ENCODE results near the gene COG2.
"Not testable (repeated sequence)": the region's sequence is repeated elsewhere in the genome, so short reads cannot be mapped to it uniquely, and the experiment has no call there.

Gene COG2

GRCh38 chr1:230627767-230628166 is 14.5 kb upstream of the COG2 start:
- no peak for DNase-seq (ENCODE audit: low spot score)

DNA sequence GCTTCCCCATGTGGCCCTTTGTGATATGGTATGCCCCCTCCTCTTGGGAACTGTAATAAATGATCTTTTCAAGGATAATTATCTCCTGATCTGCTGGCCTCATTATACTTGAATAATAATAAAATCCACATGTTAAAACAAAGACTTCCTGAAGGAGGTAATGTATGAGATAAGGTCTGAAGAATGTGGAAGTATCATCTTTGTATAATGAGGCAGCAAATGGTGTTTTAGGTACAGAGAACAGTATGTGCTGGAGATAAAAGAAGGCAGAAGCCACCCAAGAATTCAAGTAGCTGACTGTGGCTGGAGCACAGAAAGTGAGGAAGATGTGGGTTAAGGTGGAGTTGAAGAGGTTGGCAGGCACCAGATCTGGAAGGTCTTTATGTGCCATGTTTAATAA is 12.8 kb upstream of the COG2 start:
- peak; percentile 56 for DNase-seq (ENCODE audit: low spot score)

DNA sequence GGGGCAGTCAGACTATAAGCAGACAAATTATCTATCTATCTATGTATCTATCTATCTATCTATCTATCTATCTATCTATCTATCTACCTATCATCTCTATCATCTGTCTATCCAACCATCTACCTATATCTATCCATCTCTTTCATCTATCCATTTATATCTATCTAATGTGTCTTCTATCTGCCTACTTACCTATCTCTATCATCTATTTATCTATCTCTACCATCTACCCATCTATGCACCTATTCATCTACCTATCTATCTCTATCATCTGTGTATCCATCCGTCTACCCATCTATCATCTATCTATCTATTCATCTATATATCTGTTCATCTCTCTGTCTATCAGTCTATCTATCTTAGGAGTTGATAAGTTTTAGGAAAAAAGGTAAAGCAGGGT is 10.8 kb upstream of the COG2 start:
- DNase-seq (ENCODE audit: low spot score): no peak

DNA sequence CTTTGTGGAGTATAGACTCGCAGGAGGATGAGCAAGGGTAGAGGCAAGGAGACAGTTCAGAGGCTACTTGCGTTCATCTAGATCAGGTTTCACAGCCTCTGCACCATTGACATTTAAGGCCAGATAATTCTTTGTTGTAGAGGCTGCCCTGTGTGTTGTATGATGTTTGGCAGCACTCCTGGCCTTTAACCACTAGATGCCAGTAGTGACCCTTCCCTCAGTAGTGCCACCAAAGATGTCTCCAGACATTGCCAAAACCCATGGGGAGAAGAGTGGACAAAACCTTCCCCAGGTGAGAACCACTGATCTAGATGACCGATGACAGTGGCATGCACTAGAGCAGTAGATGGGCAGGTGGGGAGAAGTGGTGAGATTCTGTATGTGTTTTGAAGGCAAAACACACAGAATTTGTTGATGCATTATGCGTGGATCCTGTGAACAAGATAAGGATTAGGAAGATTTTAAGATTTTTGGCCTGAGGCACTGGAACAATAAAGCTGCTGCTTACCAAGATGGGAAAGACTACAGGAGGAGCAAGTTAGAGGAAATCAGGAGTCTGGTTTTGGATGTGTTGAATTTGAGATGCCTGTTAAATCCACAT is 9.9 kb upstream of the COG2 start:
- DNase-seq (ENCODE audit: low spot score): peak; percentile 65

DNA sequence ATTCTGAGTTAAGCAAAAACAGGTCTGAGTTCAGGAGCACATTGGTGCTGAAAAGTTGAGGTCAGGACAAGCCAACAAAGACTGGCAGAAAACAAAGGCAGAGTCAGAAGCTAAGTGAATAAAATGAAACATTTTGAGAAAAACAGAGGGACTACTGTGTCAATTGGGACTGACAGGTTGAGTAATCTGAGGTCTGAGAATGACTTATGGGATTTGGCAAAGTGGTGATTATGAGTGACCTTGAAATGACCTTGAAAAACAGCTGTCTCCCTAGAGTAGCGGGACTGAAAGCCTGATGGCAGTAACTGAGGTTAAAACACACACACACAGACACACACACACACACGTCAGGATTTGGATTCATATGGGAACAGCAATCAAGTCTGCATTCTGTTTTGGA is 8.8 kb upstream of the COG2 start:
- DNase-seq (ENCODE audit: low spot score): no peak

DNA sequence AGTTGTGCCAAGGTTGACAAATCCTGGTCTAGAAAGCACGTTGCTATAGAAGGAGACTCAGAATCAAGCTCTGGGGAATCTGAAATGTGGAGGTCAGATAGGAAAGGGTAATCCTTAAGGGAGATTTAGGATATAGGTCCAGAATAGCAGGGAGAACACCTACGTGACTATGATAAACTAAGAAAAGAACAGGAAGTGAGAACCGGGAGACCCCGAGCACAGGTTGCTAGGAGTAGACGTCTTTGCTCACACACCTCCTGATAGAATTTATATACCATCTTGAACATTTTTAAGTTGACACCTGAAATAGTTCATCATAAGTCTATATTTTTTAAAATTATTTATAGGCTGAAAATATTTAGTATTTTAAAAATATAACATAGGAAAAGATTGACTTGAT is 7.9 kb upstream of the COG2 start:
- no peak for DNase-seq (ENCODE audit: low spot score)

- no peak for DNase-seq (ENCODE audit: low spot score)
These were observed 5.6 kb upstream of the COG2 start for GRCh38 chr1:230636575-230637148.

- DNase-seq (ENCODE audit: low spot score): no peak
These were observed 2.5 kb upstream of the COG2 start for GRCh38 chr1:230639714-230640209.

DNA sequence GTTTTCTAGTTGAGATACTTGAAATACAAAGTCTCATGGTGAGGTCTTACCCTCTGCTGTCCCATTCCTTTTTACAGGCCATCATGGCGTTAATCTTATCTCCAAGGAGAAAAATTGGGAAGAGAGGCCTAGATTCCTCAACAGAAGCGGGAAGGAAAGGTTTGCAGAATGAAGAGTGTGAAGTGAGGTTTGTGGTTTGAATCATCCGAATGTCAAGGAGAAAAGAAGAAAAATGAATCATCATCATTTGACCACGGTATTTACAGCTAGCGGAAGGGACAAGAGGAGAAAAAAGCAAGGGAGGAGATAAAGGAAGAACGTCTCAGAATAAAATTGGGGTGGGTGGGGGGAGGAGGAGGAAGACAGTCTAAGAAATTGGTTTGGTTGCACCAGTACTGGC is 935 bp upstream of the COG2 start:
- peak; percentile 76 for DNase-seq (ENCODE audit: low spot score)

DNA sequence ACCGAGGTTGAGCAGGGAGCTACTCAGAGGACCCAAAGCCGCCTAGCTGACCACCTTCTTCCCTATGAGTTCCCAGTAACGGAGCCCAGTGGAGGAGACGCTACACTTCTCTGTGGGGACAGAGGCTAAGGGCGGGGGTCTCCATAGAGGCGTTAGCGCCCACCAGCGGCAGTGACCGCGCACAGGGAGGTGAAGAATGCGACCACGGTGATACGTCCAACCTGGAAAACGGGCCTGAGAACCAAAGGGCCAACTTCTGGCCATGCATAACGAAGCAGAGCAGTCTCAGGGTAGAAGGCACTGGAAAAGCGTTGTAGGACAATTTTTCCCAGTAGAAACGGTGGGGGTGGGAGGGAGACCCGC is 400 bp upstream of the COG2 start:
- no peak for DNase-seq (ENCODE audit: low spot score)

DNA sequence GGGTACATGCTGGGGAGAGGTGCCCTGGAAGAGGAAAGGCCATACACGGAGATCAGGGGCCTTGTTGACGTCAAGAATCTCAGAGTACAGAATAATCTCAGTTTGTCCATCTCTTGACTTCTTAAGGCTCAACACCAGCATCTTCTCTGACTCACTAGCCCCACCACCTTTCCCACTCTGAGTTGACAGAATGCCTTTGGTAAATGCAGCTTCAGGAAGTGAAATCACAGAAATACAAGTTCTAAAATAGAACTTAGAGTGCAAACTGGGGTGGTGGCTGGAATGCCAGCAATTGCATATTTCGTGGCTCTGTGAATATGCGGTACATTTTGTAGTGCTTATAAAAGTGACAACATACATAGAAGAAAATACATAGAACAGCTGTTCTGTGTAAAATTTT is 1.6 kb downstream of the COG2 start:
- DNase-seq (ENCODE audit: low spot score): peak; percentile 60

DNA sequence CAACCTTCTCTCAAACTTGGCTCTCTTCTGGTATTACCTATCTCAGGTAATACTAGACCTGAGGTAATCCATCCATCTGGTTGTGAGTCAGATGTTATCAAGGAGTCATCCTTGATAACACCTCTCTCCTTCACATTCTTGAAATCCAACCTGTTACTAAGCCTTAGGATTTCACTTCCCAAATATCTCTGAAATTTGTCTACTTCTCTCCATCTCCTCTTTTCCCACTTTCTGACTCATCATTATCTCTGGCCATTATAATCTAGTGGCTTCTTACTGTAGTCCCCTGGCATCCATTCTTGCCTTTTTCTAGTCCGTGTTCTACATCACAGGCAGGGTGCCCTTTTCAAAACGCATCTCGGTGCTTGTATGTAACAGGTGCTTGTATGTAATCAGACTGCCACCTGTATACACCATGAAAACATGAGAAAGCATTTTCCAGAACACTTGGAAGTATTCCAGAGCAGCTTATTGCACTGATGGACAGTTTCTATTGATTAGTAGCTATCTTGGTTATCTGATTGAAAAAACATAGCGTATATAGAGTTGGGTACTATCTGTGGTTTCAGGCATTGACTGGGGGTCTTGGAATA is 4.5 kb downstream of the COG2 start:
- no peak for DNase-seq (ENCODE audit: low spot score)

DNA sequence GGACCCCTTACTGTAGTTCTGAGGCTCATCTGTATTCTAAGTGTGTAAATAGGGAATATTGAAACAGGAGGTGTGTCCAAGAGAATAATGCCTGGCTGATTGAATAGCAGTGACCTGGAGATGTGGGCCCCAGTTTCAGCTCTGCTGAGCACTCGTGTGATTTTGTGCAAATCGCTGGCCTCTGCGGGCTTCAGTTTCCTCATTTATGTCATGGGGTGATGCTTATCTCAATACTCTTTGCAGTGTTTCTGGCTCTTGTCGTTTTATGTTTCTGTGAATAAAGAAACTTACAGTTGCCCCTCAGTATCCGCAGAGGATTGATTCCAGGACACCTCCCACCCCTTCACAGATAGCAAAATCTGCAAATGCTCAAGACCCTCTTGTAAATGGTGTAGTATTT is 5.0 kb downstream of the COG2 start:
- no peak for DNase-seq (ENCODE audit: low spot score)

DNA sequence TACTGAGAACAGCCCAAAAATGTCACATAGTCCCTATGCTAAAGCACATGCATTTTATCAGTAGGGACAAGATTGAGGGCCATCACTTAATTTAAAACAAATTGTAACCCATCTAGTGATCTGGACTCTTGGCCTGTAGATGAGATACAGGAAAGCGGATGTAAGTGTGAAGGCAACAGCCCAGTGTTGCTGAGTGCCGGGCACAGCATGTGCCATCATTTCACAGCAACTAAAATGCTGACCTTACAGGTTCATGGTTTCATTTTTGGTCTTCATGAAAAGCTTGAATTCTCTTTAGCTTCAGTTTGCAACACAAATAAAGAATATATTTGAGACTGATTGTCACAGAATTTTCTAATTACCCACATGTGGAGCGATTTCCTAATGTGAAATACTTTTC is 5.8 kb downstream of the COG2 start:
- no peak for DNase-seq (ENCODE audit: low spot score)

GRCh38 chr1:230650300-230650699 is 8.0 kb downstream of the COG2 start:
- DNase-seq (ENCODE audit: low spot score): no peak

DNA sequence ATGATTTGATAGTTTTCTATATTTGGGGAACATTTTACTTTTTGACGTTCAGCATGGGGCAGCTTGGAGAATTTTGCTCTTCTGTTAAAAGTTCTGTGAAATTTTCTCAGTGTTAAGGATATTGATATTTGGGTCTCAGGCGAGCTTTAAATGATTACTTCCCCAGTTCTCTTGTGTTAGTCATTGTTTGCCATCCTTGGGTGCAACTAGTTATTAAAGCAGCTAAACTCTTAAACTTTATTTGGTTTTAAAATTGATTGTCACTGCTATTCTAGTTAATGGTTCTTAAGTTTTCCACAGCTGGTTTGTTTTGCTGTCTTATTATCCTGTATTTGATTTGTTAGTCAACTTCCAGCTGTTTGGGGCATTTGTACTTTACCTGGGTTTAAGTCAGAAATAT is 9.0 kb downstream of the COG2 start:
- no peak for DNase-seq (ENCODE audit: low spot score)

GRCh38 chr1:230656719-230657118 is 14.4 kb downstream of the COG2 start:
- DNase-seq (ENCODE audit: low spot score): not testable (repeated sequence)

DNA sequence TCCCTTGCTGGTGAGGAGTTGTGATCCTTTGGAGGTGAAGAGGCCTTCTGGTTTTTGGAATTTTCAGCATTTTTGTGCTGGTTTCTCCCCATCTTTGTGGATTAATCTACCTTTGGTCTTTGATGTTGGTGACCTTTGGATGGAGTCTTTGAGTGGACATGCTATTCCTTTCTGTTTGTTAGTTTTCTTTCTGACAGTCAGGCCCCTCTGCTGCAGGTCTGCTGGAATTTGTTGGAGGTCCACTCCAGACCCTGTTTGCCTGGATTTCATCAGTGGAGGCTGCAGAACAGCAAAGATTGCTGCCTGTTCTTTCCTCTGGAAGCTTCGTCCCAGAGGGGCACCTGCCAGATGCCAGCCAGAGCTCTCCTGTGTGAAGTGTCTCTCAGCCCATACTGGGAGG is 15.8 kb downstream of the COG2 start:
- DNase-seq (ENCODE audit: low spot score): not testable (repeated sequence)

DNA sequence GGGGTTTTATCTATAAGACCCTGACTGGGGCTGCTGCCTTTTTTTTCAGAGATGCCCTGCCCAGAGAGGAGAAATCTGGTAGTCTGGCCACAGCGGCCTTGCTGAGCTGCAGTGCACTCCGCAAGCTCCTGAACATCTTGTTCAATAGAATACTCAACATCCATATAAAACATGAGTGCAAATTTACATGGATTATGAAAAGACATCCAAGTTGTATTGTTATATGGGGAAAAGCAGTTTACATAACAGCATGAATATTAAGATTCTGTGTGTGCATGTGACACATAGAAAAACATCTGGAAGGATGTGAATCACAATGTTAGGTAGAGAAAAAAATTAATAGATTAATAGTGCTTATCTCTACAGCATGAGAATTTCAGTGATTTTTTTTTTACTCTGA is 16.4 kb downstream of the COG2 start:
- no peak for DNase-seq (ENCODE audit: low spot score)

GRCh38 chr1:230661976-230662375 is 19.7 kb downstream of the COG2 start:
- no peak for DNase-seq (ENCODE audit: low spot score)

DNA sequence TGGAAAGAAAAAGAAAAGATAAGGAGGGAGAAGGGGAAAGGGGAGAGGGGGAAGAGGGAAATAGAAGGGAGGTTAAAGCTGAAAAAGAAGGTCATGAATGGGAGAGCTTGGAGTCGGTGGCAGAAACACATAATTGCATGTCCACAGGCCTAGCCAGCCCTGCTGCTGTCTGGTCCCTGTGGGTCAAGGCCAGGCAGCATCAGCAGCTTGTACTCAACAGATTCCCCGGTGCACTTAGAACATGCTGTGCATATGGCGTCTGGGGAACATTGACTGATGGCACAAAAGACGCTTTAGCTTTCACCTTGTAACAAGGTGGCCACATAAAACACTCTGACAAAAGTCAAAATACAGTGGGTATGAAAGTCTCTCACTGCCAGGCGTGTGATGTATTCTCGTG is 25.9 kb downstream of the COG2 start:
- DNase-seq (ENCODE audit: low spot score): no peak

DNA sequence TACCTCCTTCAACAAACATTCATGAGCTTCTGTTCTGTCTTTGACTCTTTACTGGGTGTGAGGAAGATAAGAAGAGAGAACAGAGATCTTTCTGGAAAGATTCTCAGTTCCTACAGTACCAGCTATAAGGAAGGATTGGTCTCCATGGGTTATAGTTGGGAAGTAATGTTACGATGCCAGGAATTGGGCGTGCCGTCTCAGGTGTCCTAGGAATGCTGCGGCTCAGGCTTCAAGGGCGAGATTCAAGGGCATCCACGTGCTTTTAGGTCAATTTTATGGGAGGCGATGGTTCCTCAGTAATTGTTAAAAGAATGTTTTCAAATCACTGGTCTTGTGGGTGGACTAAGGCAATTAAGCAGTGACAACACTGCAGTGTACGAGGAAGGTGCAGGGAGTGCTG is 27.3 kb downstream of the COG2 start:
- DNase-seq (ENCODE audit: low spot score): no peak

GRCh38 chr1:230674581-230674980 is 32.3 kb downstream of the COG2 start:
- DNase-seq (ENCODE audit: low spot score): no peak

DNA sequence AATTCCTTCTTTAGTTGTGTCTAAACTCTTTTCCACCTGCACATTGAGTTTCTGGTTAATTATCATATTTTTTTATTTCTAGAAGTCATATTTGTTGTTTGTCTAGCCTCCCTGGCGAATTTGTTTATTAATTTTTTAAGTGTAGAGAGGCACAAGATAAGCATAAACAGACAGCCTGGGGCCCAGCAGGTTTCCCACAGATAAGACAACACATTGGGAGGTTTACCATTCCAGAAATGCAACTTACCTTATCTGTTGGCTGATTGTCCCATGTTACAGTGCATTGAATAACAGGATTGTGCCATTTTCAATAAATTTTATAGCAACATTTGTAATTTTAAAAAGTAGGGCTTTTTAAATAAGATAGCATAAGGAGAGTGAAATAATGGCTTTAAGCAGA is 34.9 kb downstream of the COG2 start:
- DNase-seq (ENCODE audit: low spot score): no peak

All from kidney tubule cell (primary cell).